HCT116 (cell line): ENCODE measurements around the gene CTSG. TPM values are rescaled to one million over a fixed set of nuclear protein-coding genes. Genes with fewer than 3 reads are reported as not detected.

ENCODE experiments used
- ATAC-seq: fragments of 200-7000 bp; cut with Tn5 transposase; 2 replicates; pipeline ENCODE4 v1.9.1; 2020; ENCODE audit warnings: mild to moderate bottlenecking, moderate library complexity
- BruUV-seq: library from RNA; stranded (reverse); fragments of 400-500 nt; replicated peaks from 2 replicates; lab custom pipeline; 2021; lab: Mats Ljungman, UMichigan
- CTCF ChIA-PET: fragments of 300-600 bp; sonication (Branson Sonifier 250); formaldehyde crosslinking; loops from one replicate; lab custom pipeline; 2021; ENCODE audit warnings: antibody characterized with exemption; lab: Charles Lee
- POLR2A ChIA-PET: fragments of 300-600, 350-600 bp; sonication (Branson Sonifier 250); formaldehyde crosslinking; loops from one replicate; lab custom pipeline; 2021; ENCODE audit warnings: antibody characterized with exemption; lab: Charles Lee
- RAD21 ChIA-PET, 2 experiments: fragments of 300-600 bp; sonication (Branson Sonifier 250); formaldehyde crosslinking; loops; one replicate each; lab custom pipeline; 2023; ENCODE audit warnings: low total read pairs in 2 of 2; ENCODE audit not compliant: uncharacterized antibody in 2 of 2, unreplicated experiment in 2 of 2, low non-redundant PET in 1 of 2; lab: Charles Lee
- DNase-seq: peaks from one replicate; pipeline ENCODE4 v3.0.0-alpha.2; 2010; ENCODE audit warnings: low read depth, low spot score
- H2AFZ ChIP-seq: fragments of 200-600 bp; shearing (Covaris generic), sonication (generic); 2 replicates; pipeline ENCODE4 v1.6.1; 2017; ENCODE audit warnings: low read depth, mixed run types, mixed read lengths, antibody characterized with exemption, low read length; ENCODE audit not compliant: poor library complexity, severe bottlenecking
- H3K27ac ChIP-seq: 2 replicates; pipeline ENCODE4 v1.5.1; 2012; ENCODE audit warnings: low read depth, low read length
- H3K27me3 ChIP-seq: fragments of 200-600 bp; sonication (generic); 2 replicates; pipeline ENCODE4 v1.6.1; 2016; ENCODE audit warnings: mixed run types, low read length, mixed read lengths; ENCODE audit not compliant: insufficient read depth
- H3K36me3 ChIP-seq, 2 experiments: fragments of 200-500 bp in 1 of 2; fragments of 200-600 bp in 1 of 2; sonication (Bioruptor generic) in 1 of 2; sonication (generic) in 1 of 2; 2 replicates each; pipeline versions ENCODE4 v1.5.1 to v1.6.1; 2014 to 2016; ENCODE audit warnings: low read length in 2 of 2, inconsistent platforms in 1 of 2, mixed read lengths in 1 of 2, mixed run types in 1 of 2; ENCODE audit not compliant: insufficient read depth in 2 of 2, control insufficient read depth in 1 of 2
- H3K4me1 ChIP-seq, 2 experiments: fragments of 200-600 bp in 1 of 2; sonication (generic) in 1 of 2; 2 replicates each; pipeline versions ENCODE4 v1.5.1 to v1.6.1; 2012 to 2017; ENCODE audit warnings: low read length in 2 of 2, inconsistent platforms in 1 of 2, mild to moderate bottlenecking in 1 of 2, mixed read lengths in 1 of 2, mixed run types in 1 of 2, moderate library complexity in 1 of 2; ENCODE audit not compliant: insufficient read depth in 2 of 2, control insufficient read depth in 1 of 2
- H3K4me2 ChIP-seq: fragments of 200-600 bp; sonication (generic); 2 replicates; pipeline ENCODE4 v1.6.1; 2017; ENCODE audit warnings: mixed run types, low read length, mixed read lengths
- H3K4me3 ChIP-seq, 2 experiments: fragments of 200-600 bp in 1 of 2; sonication (generic) in 1 of 2; replicated peaks in 1 of 2; 2 replicates each; pipeline ENCODE4 v1.5.1; 2011 to 2016; ENCODE audit warnings: low read length in 2 of 2, control low read depth in 1 of 2, low read depth in 1 of 2, mild to moderate bottlenecking in 1 of 2, mixed read lengths in 1 of 2, mixed run types in 1 of 2
- H3K79me2 ChIP-seq: fragments of 200-600 bp; sonication (generic); 2 replicates; pipeline ENCODE4 v1.6.1; 2017; ENCODE audit warnings: mild to moderate bottlenecking, mixed run types, low read length, moderate library complexity, mixed read lengths; ENCODE audit not compliant: insufficient read depth
- H3K9ac ChIP-seq: fragments of 200-600 bp; sonication (generic); 2 replicates; pipeline ENCODE4 v1.6.1; 2016; ENCODE audit warnings: low read length, mixed read lengths
- H3K9me2 ChIP-seq: fragments of 200-600 bp; sonication (generic), shearing (Covaris generic); 2 replicates; pipeline ENCODE4 v1.6.1; 2017; ENCODE audit warnings: mixed run types, mild to moderate bottlenecking, moderate library complexity; ENCODE audit not compliant: insufficient read depth
- H3K9me3 ChIP-seq, 2 experiments: fragments of 200-500 bp in 1 of 2; fragments of 200-600 bp in 1 of 2; sonication (Bioruptor generic) in 1 of 2; sonication (generic) in 1 of 2; 2 replicates each; pipeline ENCODE4 v1.6.1; 2014 to 2017; ENCODE audit warnings: low read length in 2 of 2, mixed read lengths in 2 of 2, inconsistent platforms in 1 of 2, low read depth in 1 of 2, mild to moderate bottlenecking in 1 of 2, mixed run types in 1 of 2, moderate library complexity in 1 of 2; ENCODE audit not compliant: control insufficient read depth in 1 of 2, insufficient read depth in 1 of 2
- H4K20me1 ChIP-seq: fragments of 200-600 bp; sonication (generic), shearing (Covaris generic); 2 replicates; pipeline ENCODE4 v1.6.1; 2017; ENCODE audit warnings: mixed run types, mild to moderate bottlenecking, moderate library complexity; ENCODE audit not compliant: insufficient read depth
- CBX3 ChIP-seq: IDR thresholded peaks from 2 replicates; pipeline ENCODE4 v1.6.1; 2012; ENCODE audit warnings: low read depth
- EZH2phosphoT487 ChIP-seq: fragments of 200-600 bp; IDR thresholded peaks from 2 replicates; pipeline ENCODE4 v1.6.1; 2018; ENCODE audit warnings: antibody characterized with exemption, borderline replicate concordance
- MAX ChIP-seq: IDR thresholded peaks from 2 replicates; pipeline ENCODE4 v1.6.1; 2012
- YY1 ChIP-seq: IDR thresholded peaks from 2 replicates; pipeline ENCODE4 v1.6.1; 2011; ENCODE audit warnings: low read length, low read depth, moderate library complexity, mild to moderate bottlenecking; ENCODE audit not compliant: insufficient replicate concordance; ENCODE audit errors: extremely low read depth
- intact Hi-C: fragments of 100-400 bp; cut with micrococcal nuclease; formaldehyde crosslinking; loops from 2 replicates; pipeline ENCODE4 v1.10.0; 2022
- total RNA-seq: library from RNA; stranded (reverse); gene quantifications from one replicate; pipeline ENCODE4 v1.2.1, GENCODE V29; 2021; ENCODE audit not compliant: unreplicated experiment

Gene CTSG
- total RNA-seq, 1 experiment from 2014 or later: not detected

DNA sequence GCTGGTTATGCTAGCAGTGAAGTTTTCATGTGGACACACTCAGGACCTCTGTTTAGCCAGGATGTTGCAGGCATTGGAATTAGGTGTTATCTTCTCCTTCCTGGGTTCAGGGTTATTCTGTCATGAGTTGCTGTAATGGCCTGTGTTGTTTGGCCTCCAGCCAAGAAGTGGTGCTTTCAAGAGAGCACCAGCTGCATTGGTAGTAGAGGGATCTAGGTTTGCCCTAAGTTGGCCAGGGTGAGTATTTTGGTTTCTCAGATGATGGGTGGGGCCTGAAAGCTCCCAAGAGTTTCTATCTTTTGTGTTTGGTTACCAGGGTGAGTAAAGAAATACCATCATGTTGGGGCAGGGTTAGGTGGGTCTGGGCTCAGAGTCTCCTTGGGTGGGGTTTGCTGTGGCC lies 36.1 kb upstream of the CTSG start (continued):
- TF ChIP-seq YY1 (no peak), CBX3 (no peak)

- POLR2A ChIA-PET: no interaction called here
- DNase-seq: no peak
- no peak within 1 kb of the TSS for H3K27ac ChIP-seq
- no peaks in the 10 kb centered on the region for H4K20me1 ChIP-seq
- no peaks in the 10 kb centered on the region for H3K9me3 ChIP-seq
- H3K9me2 ChIP-seq: no peaks in the 10 kb centered on the region
- H3K4me2 ChIP-seq: no peak within 1 kb of the TSS
- no peak for ATAC-seq
- no peak within 1 kb of the TSS for H3K9ac ChIP-seq
- H3K36me3 ChIP-seq: no peaks in the 10 kb centered on the region
- no peaks in the 10 kb centered on the region for H3K4me1 ChIP-seq
- TF ChIP-seq YY1 (no peak), CBX3 (no peak), EZH2phosphoT487 (no peak), MAX (no peak)
- RAD21 ChIA-PET: no interaction called here
- H3K79me2 ChIP-seq: no peaks in the 10 kb centered on the region
- intact Hi-C loops: no loop called here
- no peak within 1 kb of the TSS for H3K4me3 ChIP-seq
- CTCF ChIA-PET: no interaction called here
- no peak within 1 kb of the TSS for H2AFZ ChIP-seq
- H3K27me3 ChIP-seq: no peaks in the 10 kb centered on the region
- BruUV-seq: no TSS peak
Observed at GRCh38 chr14:24609655-24610344, 33.8 kb upstream of the CTSG start, which contains the start of gene GZMH. Gene GZMH (minus strand): TSS chr14:24609685. CDS start chr14:24609613, 72 bp downstream.
